G401.6 (cell line): ENCODE results near the gene ZBTB7B.

Experiments
- FAIRE-seq: peaks from 2 replicates; lab custom pipeline; 2012; peaks lifted over from hg19 to GRCh38; lab: Jason Lieb, UNC

The ZBTB7B gene

GRCh38 chr1:155038602-155039307 lies 36.2 kb downstream of the ZBTB7B start:
- FAIRE-seq: no peak

- FAIRE-seq: no peak
Measured at GRCh38 chr1:155039308-155039669, 36.7 kb downstream of the ZBTB7B start.

DNA sequence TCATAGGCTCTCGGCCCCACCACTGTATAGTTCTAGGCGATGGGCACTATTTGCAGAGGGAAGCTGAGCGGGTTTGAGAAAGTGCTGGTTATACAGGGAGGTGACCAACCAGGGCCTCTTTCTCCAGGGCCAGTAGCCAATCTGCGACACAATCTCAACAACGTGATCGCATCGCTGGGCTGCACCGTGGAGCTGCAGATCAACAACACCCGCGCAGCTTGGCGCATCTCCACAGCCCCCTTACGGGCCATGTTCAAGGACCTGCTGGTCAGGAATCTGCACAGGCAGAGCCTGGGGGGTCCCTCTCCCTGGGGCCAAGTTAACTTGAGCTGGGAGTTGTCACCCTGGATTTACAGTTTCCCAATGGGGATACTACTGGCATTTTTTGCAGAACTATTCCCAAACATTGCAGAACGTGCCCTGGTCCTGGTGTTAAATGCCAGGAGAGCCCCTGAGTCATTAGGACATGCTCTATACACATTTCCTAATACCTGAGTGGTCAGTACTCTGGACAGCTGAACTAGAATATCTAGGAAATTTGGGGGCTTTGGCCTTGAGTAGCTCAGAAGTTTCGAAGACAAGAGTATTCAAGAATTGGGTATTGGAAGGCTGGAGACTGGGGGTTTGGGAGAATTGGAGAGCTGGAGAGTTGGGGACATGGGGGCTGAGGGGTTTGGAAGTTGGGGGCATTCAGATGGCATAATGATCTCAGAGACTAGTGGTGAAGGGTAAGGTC lies 37.9 kb downstream of the ZBTB7B start:
- no peak for FAIRE-seq

DNA sequence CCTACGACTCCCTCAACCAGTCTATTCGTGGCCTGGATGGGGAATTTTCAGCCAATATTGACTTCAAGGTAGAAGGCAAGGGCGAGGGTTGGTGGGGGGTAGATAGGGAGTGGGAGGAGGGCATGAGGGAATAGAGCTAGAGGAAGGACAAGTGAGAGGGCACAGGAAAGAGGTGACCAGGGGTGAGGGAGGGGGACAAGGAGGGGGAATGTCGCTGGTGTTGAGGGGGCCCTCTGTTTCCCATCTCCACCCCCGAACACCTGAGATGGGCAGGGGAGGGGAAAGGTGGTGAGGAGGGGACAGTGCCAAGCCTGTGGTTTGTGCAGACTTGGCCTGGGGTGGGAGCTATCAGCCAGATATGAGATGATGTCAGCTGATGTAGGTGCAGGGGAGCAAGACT lies 40.2 kb downstream of the ZBTB7B start:
- FAIRE-seq: no peak

- FAIRE-seq: no peak
Measured at GRCh38 chr1:155043301-155043702, 40.7 kb downstream of the ZBTB7B start.

DNA sequence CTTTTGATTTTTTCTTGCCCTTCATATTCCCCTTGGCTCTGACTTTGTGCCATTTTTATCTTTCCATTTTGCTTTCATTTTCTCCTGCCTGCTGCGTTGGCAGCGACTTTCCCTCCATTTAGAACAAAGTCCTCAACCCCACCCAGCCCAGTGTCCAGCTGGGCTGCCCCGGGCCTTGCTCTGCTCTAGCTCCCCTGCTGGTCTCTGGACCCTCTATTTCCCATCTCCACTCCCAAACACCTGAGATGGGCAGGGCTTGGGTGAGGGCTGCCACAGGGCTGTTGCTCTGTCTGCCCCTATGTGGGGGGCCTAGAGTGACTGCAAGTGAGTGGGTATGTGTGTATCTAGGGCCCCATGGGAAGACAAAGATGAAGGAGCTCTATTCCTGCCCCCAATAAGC lies 41.2 kb downstream of the ZBTB7B start:
- FAIRE-seq: no peak

GRCh38 chr1:155044365-155044764 lies 41.8 kb downstream of the ZBTB7B start:
- no peak for FAIRE-seq

DNA sequence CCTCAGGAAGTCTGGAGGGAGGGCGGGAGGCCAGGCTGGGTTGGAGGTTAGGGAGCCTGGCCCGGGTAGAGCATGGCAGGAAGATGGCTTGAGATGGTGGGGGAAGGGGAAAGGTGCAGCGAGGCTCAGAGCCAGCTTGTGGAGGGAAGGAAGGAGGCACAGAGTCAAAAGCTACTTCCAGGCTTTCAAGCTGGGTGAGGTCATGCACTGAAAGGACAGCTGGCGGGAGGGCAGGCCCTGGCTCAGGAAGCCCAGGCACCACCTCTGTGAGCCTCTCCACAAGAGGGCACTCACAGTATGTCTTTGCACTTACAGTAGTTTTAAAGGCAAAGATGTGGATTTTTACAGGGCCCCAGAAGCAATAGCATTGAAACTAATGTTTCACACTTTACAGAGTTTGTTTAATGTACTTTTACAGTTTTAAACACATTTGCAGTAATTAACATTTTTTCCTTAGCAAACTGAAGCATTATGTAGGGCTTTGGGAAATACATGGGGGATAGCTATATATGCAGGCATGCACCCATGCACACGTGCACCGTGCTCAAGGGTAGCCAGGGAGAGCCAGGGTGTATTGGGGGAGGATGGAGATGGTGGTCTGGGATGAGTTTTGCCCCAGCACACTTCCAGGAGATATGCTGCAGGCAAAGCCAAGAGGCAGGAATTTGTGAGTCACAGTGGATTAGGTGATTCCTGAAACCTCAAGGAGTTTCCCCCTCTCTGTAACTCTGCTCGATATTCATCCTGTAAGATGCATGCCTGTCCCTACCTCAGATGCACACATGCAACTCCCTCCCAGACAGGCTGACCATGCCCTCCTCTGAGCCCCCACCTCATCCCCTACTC lies 42.4 kb downstream of the ZBTB7B start:
- FAIRE-seq: peak; percentile 92

DNA sequence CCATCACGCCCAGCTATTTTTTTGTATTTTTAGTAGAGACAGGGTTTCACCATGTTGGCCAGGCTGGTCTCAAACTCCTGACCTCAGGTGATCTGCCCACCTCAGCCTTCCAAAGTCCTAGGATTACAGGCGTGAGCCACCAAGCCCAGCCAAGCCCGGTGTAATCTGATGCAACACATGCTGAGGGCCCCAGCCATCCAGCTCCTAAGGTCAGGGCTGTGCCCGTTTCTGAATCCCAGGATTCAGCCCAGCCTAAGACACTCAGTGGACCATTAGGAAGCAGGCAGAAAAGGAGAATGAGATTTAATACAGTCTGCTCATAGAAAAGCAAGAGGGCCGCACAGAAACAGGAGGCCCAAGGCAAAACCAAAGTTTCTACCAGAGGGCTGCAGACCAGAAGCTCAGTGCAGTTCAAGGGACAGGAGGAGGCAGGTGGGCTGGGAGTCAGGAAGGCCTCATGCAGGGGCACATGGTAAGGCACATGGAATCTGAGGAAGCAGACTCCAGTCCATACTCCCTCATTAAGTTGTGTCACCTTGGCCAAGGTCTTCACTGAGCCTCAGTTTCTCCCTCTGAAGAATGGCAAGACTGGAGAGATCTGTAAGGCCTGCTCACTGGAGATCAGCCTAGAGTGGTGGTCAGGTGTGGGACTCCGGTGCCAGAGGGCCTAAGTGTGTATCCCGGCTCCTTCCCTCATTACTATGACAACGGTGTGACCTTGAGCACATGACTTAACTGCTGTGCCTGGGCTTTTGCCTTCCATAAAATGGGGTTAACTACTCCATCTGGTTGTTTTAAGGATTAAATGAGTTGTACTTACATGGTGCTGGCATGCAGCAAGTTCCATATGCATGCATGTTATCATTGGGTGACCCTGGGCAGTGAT lies 46.1 kb downstream of the ZBTB7B start:
- no peak for FAIRE-seq

GRCh38 chr1:155049651-155050559 lies 47.3 kb downstream of the ZBTB7B start:
- no peak for FAIRE-seq

GRCh38 chr1:155050560-155051341 lies 48.1 kb downstream of the ZBTB7B start, which contains the start of gene ADAM15:
Gene ADAM15 (plus strand): TSS chr1:155051316. CDS start chr1:155051387, 71 bp downstream.
- FAIRE-seq: no peak

- FAIRE-seq: no peak
Measured at GRCh38 chr1:155051342-155051776, 48.8 kb downstream of the ZBTB7B start.

DNA sequence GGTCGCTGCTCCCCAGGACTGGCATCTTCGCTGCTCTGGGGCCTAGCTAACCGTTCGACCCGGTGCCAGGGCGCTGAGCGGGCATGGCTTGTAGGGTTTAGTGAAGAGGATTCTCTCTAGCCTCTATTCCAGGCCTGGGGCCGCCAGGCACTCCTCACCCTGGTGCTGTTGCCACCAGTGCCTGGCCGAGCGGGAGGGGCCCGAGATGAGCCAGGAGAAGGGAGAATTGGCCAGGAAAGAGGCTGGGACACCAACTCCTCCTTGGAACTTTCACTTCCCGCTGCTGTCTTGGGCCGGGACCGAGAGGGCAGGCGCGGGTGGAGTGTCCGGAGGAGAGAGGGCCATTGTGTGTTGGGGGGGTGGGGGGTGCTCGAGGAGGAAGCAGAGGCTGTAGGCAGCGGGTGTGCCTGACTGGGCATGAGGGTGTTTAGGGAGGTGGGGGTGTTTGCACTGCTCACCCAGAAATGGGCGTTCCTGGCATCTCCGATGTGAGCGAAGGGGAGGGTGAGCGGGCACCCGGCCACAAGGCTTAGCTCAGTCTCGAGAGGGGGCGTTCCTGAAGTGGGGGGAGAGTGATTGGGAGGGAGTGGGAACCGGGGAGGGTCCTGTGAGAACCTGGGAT lies 49.3 kb downstream of the ZBTB7B start:
- FAIRE-seq: no peak

GRCh38 chr1:155052439-155053395 lies 50.1 kb downstream of the ZBTB7B start:
- no peak for FAIRE-seq

- no peak for FAIRE-seq
Measured at GRCh38 chr1:155053531-155054105, 51.0 kb downstream of the ZBTB7B start.

GRCh38 chr1:155057104-155057503 lies 54.5 kb downstream of the ZBTB7B start:
- FAIRE-seq: no peak

GRCh38 chr1:155057788-155058211 lies 55.2 kb downstream of the ZBTB7B start:
- no peak for FAIRE-seq

DNA sequence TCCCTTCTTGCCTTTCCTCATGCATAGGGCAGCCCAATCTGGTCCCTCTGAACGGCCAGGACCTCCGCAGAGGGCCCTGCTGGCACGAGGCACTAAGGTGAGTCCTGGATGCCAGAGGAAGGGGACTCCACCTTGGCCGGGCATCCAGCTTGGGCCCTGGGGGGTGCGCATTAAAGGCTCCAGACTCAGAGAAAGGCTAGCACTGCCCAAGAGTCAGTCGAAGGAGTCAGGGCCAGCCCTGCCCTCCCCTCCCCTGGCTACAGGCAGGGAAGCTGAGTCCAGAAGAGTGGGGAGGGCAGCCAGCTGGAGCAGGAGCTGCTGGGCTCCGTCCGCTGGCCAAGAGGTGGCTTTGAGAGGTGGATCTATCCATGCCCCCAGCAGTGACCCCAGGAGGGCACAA lies 58.1 kb downstream of the ZBTB7B start:
- FAIRE-seq: no peak
